CD4-positive, alpha-beta T cell (primary cell): Measurements from ENCODE around the gene PKD1. TPM values are rescaled to one million over a fixed set of nuclear protein-coding genes. Genes with fewer than 3 reads are reported as not detected.

Experiments used
- ATAC-seq: fragments of 200-7000 bp; cut with Tn5 transposase; one replicate; pipeline ENCODE4 v1.10.0; 2022; ENCODE audit warnings: mild to moderate bottlenecking; ENCODE audit not compliant: poor library complexity
- CTCF ChIA-PET: fragments of 350-600 bp; sonication (Branson Sonifier 250); formaldehyde crosslinking; loops from one replicate; lab custom pipeline; 2021; ENCODE audit warnings: antibody characterized with exemption, inconsistent platforms; lab: Charles Lee
- POLR2A ChIA-PET: fragments of 350-600 bp; sonication (Branson Sonifier 250); formaldehyde crosslinking; loops from one replicate; lab custom pipeline; 2021; ENCODE audit warnings: antibody characterized with exemption, inconsistent platforms; lab: Charles Lee
- DNase-seq, 14 experiments: peaks; one replicate each; pipeline ENCODE4 v3.0.0-alpha.2; 2013 to 2020; ENCODE audit warnings: mixed read lengths in 2 of 14
- H3K27ac ChIP-seq, 2 donors: one replicate each; pipeline versions ENCODE4 v1.5.1 to v1.7.0; 2013; ENCODE audit warnings: low read length in 2 of 2, low read depth in 1 of 2, mild to moderate bottlenecking in 1 of 2
- H3K27me3 ChIP-seq, 2 experiments: 1 replicate in 1 of 2; 2 replicates in 1 of 2; pipeline versions ENCODE4 v1.6.1 to v1.7.0; 2013; ENCODE audit warnings: low read length in 2 of 2, control low read depth in 1 of 2, mild to moderate bottlenecking in 1 of 2, moderate library complexity in 1 of 2; ENCODE audit not compliant: insufficient read depth in 2 of 2, control insufficient read depth in 1 of 2
- H3K36me3 ChIP-seq: one replicate; pipeline ENCODE4 v1.6.1; 2013; ENCODE audit warnings: low read length, control low read depth; ENCODE audit not compliant: insufficient read depth
- H3K4me1 ChIP-seq: one replicate; pipeline ENCODE4 v1.6.1; 2013; ENCODE audit warnings: low read length, control low read depth; ENCODE audit not compliant: insufficient read depth
- H3K4me3 ChIP-seq: one replicate; pipeline ENCODE4 v1.5.1; 2013; ENCODE audit warnings: mild to moderate bottlenecking, low read length, moderate library complexity
- H3K9me3 ChIP-seq, 2 experiments: 1 replicate in 1 of 2; 2 replicates in 1 of 2; pipeline versions ENCODE4 v1.6.1 to v1.7.0; 2013; ENCODE audit warnings: low read length in 2 of 2, mild to moderate bottlenecking in 2 of 2, control low read depth in 1 of 2, moderate library complexity in 1 of 2; ENCODE audit not compliant: control insufficient read depth in 1 of 2, insufficient read depth in 1 of 2
- H3K27ac Mint-ChIP-seq: one replicate; pipeline ENCODE4 v1.8.0; 2020; ENCODE audit warnings: mixed read lengths
- H3K27me3 Mint-ChIP-seq: one replicate; pipeline ENCODE4 v1.8.0; 2021; ENCODE audit warnings: mixed read lengths
- H3K36me3 Mint-ChIP-seq: one replicate; pipeline ENCODE4 v1.8.0; 2021; ENCODE audit warnings: low read depth, mixed read lengths
- H3K4me1 Mint-ChIP-seq: one replicate; pipeline ENCODE4 v1.8.0; 2021; ENCODE audit warnings: low read depth, mixed read lengths
- H3K4me3 Mint-ChIP-seq: one replicate; pipeline ENCODE4 v1.8.0; 2020; ENCODE audit warnings: mild to moderate bottlenecking, mixed read lengths
- H3K9me3 Mint-ChIP-seq: one replicate; pipeline ENCODE4 v1.8.0; 2020; ENCODE audit warnings: mixed read lengths
- intact Hi-C, 2 experiments: fragments of 100-400 bp; cut with DNase I in 1 of 2; cut with micrococcal nuclease in 1 of 2; formaldehyde crosslinking; loops; one replicate each; pipeline versions ENCODE4 v1.15.1 to v1.9.0; 2023 to 2025; cut with DNase I, micrococcal nuclease
- total RNA-seq, 174 experiments: library from RNA in 2 of 174; stranded (reverse) in 2 of 174; gene quantifications; one replicate each; pipeline ENCODE4 v1.2.3 and lab custom pipeline; 2021 to 2026
- TF ChIP-seq, protein P1 (sequence below): fragments of 200-600 bp; IDR thresholded peaks from one replicate; pipeline ENCODE4 v1.8.0; 2022; ENCODE audit warnings: antibody characterized with exemption, mild to moderate bottlenecking

The PKD1 gene
- total RNA-seq, 2 experiments from 2014 or later = 80.3 to 85.6 TPM

DNA sequence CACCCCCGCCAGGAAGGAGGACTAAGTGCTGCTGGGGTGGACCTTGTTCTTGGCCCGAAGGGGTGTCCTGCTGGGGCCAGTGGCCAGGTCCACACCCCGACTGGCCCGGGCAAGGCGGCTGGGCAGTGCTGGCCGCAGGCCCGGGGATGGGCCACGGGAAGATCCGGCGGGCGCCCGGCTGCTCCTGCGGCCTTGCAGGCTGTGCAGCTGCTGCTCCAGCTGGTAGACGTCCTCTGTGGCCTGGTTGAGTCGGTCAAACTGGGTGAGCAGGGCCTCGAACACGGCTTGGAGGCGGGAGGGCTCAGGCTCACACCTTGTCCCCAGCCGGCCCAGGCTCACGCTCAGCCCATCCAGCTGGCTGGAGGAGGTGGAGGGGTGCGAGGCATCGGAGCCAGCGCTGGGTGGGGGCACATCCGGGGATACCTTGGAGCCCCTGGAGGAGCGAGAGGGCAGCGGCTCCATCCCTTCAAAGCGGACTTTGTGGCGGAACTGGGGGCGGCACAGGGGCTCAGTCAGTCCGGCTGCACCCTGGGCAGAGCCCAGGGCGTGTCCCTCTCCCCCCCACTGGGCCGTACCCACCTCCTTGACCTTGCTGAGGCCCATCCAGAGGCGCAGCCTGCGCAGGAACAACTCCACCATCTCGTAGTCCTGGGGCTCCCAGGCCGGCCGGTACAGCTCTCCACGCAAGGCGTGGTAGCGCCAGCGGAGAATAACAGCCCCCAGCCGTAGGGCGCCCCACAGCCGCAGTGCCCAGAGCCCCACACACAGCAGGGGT is 45.8 kb downstream of the PKD1 start:
- ChIA-PET CTCF (no interaction called here), POLR2A (no interaction called here)

DNA sequence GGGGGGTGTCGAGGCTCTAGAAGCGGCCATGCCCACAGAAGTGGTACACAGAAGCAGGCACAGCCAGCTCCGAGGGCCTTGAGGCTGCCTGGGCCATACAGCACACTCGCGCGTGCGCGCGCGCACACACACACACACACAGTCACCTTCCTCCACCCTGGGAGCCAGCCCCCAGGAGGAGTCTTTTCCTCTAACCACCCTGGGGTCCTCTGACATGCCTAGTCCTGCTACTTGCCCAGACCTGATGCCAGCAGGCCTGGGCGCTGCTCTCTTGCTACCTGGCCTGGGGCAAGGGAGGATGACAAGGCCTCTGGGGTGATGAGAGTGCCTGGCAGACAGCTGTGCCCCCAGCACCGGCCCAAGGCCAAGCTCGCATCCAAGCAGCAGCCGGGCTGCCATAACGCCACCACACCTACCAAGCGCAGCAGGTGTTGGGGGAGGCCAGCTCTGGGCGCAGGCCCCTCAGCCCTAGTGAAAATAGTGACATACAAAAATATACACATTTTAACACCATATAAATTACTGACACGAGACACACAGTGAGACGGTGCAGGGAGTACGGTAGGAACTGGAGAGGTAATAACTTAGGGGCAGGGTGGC is 46.8 kb downstream of the PKD1 start:
- Mint-ChIP-seq H3K4me3 (no peak overlapping the region), H3K27ac (no peak overlapping the region), H3K27me3 (no peaks in the 10 kb centered on the region), H3K36me3 (peaks cover 29% of the 10 kb centered on the region), H3K9me3 (no peaks in the 10 kb centered on the region), H3K4me1 (no peaks in the 10 kb centered on the region)
- no peak for DNase-seq
- Histone ChIP-seq H3K27ac (no peak overlapping the region), H3K9me3 (no peaks in the 10 kb centered on the region), H3K4me1 (no peaks in the 10 kb centered on the region), H3K27me3 (no peaks in the 10 kb centered on the region), H3K4me3 (no peak overlapping the region), H3K36me3 (peaks cover 73% of the 10 kb centered on the region)
- CTCF ChIA-PET = no interaction called here
- POLR2A ChIA-PET = no interaction called here
- no peak for ATAC-seq
- TF ChIP-seq, protein P1, sequence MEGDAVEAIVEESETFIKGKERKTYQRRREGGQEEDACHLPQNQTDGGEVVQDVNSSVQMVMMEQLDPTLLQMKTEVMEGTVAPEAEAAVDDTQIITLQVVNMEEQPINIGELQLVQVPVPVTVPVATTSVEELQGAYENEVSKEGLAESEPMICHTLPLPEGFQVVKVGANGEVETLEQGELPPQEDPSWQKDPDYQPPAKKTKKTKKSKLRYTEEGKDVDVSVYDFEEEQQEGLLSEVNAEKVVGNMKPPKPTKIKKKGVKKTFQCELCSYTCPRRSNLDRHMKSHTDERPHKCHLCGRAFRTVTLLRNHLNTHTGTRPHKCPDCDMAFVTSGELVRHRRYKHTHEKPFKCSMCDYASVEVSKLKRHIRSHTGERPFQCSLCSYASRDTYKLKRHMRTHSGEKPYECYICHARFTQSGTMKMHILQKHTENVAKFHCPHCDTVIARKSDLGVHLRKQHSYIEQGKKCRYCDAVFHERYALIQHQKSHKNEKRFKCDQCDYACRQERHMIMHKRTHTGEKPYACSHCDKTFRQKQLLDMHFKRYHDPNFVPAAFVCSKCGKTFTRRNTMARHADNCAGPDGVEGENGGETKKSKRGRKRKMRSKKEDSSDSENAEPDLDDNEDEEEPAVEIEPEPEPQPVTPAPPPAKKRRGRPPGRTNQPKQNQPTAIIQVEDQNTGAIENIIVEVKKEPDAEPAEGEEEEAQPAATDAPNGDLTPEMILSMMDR = no peak
- intact Hi-C loops = no loop called here

More for the DNA sequence above, 45.8 kb downstream of the PKD1 start:
- no peak for ATAC-seq
- Histone ChIP-seq H3K27ac (no peak overlapping the region), H3K27me3 (no peaks in the 10 kb centered on the region), H3K4me1 (no peaks in the 10 kb centered on the region), H3K36me3 (peaks cover 62% of the 10 kb centered on the region), H3K4me3 (no peak overlapping the region), H3K9me3 (no peaks in the 10 kb centered on the region)
- Mint-ChIP-seq H3K27ac (no peak overlapping the region), H3K4me1 (no peaks in the 10 kb centered on the region), H3K27me3 (no peaks in the 10 kb centered on the region), H3K4me3 (no peak overlapping the region), H3K9me3 (no peaks in the 10 kb centered on the region), H3K36me3 (peaks cover 35% of the 10 kb centered on the region)
- no peak for DNase-seq
- TF ChIP-seq, protein P1 = no peak
- intact Hi-C loops = no loop called here

DNA sequence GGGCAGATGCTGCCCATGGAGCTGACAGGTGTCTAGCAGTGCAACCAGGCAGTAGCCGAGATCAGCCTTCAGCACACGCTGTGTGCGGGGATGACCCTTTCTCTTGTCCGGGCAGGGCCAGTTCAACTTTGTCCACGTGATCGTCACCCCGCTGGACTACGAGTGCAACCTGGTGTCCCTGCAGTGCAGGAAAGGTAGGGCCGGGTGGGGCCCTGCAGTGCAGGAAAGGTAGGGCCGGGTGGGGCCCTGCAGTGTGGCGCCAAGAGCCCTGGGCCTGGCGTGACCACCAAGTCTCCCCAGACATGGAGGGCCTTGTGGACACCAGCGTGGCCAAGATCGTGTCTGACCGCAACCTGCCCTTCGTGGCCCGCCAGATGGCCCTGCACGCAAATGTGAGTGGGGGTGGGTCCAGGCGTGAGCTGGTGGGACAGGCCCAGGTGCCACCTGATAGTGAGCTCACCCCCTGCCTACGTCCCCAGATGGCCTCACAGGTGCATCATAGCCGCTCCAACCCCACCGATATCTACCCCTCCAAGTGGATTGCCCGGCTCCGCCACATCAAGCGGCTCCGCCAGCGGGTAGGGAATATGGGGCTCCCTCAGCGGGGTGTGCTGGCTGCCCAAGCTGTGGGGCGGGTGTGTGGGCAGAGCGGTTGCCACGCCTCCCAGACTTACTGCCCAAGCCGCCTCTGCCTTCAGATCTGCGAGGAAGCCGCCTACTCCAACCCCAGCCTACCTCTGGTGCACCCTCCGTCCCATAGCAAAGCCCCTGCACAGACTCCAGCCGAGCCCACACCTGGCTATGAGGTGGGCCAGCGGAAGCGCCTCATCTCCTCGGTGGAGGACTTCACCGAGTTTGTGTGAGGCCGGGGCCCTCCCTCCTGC is 47.7 kb downstream of the PKD1 start:
- TF ChIP-seq, protein P1 = no peak
- intact Hi-C loops = no loop called here
- H3K4me1 Mint-ChIP-seq = no peaks in the 10 kb centered on the region
- no peak overlapping the region for H3K27ac ChIP-seq
- CTCF ChIA-PET = no interaction called here
- no peak for DNase-seq
- no peaks in the 10 kb centered on the region for H3K9me3 Mint-ChIP-seq
- no peak overlapping the region for H3K27ac Mint-ChIP-seq
- ATAC-seq = no peak
- POLR2A ChIA-PET = no interaction called here
- peaks cover 32% of the 10 kb centered on the region for H3K36me3 Mint-ChIP-seq
- no peak overlapping the region for H3K4me3 Mint-ChIP-seq
- no peaks in the 10 kb centered on the region for H3K9me3 ChIP-seq
- H3K27me3 Mint-ChIP-seq = no peaks in the 10 kb centered on the region
- no peaks in the 10 kb centered on the region for H3K4me1 ChIP-seq
- no peak overlapping the region for H3K4me3 ChIP-seq
- H3K27me3 ChIP-seq = no peaks in the 10 kb centered on the region
- H3K36me3 ChIP-seq = peaks cover 80% of the 10 kb centered on the region
